ENCODE results near the gene PPIL1.

Gene PPIL1

GRCh38 chr6:36850021-36850420 lies 24.6 kb downstream of the PPIL1 start:
- no peak overlapping the region for H3K4me3 Mint-ChIP-seq

DNA sequence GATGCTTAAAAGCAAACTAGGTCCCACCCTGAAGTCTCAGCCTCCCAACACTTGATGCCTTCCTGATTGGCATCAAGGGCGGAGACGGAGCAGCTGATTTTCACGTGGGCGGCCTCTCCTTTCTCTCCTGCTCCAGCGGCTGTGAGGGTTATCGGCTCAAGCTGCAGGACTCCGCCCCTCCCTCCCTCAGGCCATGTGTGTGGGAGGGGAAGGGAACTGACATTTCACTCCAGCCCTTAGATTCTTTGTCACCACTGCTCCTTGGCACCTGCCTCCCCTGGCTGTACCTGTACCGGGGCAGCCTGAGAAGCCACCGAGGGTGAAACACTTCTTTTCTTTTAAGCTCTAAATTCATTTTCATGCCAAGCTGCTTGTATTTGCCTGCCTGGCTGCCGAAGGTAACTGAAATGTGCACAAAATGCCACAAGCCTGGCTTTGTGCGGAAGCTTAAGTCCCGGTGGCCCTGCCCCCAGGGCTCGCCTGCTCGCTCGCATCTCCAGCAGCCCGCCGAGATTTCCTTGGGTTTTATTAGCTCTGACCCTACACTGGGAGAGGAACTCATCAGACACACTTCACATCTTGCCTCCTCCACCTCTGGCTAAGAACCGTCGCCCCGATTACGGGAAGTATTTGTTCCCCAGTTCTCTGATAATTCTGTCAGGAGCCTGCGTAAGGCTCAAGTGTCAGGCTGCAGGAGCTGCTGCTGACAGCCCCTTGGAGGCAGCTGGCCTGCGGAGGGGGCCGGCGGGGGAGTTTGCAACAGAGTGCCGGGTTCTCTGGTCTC lies 25.8 kb downstream of the PPIL1 start:
- peaks cover 4% of the 10 kb centered on the region for H3K36me3 Mint-ChIP-seq (ENCODE audit: low read depth)
- H3K27me3 Mint-ChIP-seq (ENCODE audit: low read depth), result peaks cover 26% of the 10 kb centered on the region
- H3K9me3 Mint-ChIP-seq, result no peaks in the 10 kb centered on the region

More at GRCh38 chr6:36850021-36850420, 24.6 kb downstream of the PPIL1 start:
- Mint-ChIP-seq H3K9me3 (no peaks in the 10 kb centered on the region), H3K4me1 (peaks cover 72% of the 10 kb centered on the region), H3K27me3 (ENCODE audit: low read depth) (peaks cover 18% of the 10 kb centered on the region), H3K36me3 (ENCODE audit: low read depth) (peaks cover 13% of the 10 kb centered on the region), H3K27ac (peak overlapping the region in 2 of 3 experiments; percentile 25 to 33)
- TF ChIP-seq, protein P1, sequence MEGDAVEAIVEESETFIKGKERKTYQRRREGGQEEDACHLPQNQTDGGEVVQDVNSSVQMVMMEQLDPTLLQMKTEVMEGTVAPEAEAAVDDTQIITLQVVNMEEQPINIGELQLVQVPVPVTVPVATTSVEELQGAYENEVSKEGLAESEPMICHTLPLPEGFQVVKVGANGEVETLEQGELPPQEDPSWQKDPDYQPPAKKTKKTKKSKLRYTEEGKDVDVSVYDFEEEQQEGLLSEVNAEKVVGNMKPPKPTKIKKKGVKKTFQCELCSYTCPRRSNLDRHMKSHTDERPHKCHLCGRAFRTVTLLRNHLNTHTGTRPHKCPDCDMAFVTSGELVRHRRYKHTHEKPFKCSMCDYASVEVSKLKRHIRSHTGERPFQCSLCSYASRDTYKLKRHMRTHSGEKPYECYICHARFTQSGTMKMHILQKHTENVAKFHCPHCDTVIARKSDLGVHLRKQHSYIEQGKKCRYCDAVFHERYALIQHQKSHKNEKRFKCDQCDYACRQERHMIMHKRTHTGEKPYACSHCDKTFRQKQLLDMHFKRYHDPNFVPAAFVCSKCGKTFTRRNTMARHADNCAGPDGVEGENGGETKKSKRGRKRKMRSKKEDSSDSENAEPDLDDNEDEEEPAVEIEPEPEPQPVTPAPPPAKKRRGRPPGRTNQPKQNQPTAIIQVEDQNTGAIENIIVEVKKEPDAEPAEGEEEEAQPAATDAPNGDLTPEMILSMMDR (IDR thresholded peaks at IDR 0.05; ENCODE audit: unreplicated experiment in 3 of 3), result no peak

GRCh38 chr6:36847991-36848390 lies 26.6 kb downstream of the PPIL1 start:
- Mint-ChIP-seq H3K27ac (peak overlapping the region in 2 of 3 experiments; percentile 25 to 85), H3K27me3 (ENCODE audit: low read depth) (peaks cover 26% of the 10 kb centered on the region), H3K36me3 (ENCODE audit: low read depth) (peaks cover 1% of the 10 kb centered on the region), H3K4me3 (no peak overlapping the region), H3K9me3 (no peaks in the 10 kb centered on the region), H3K4me1 (peaks cover 67% of the 10 kb centered on the region)
- TF ChIP-seq, protein P1 (IDR thresholded peaks at IDR 0.05; ENCODE audit: unreplicated experiment in 3 of 3), result no peak

More for the DNA sequence above, 25.8 kb downstream of the PPIL1 start:
- Mint-ChIP-seq H3K4me3 (peak overlapping the region; percentile 23 to 71 (median 61)), H3K27ac (peak overlapping the region; percentile 25 to 85 (median 29)), H3K4me1 (peaks cover 72% of the 10 kb centered on the region)
- TF ChIP-seq, protein P1 (IDR thresholded peaks at IDR 0.05; ENCODE audit: unreplicated experiment in 3 of 3), result no peak

DNA sequence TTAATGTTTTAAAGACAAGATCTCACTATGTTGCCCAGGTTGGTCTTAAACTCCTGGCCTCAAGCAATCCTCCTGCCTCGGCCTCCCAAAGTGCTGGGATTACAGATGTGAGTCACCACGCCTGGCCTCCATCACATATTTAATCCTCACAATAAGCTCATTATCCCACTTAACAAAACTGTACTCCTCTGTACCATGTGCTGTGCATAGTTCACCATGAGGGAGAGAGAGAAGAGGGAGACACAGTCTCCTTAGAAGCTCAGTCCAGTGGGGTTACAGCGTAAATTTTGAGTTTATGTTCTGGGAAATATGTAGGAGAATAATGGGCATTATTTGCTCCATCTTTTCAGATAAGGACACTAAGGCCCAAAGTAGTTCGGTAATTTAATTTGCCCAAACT lies 27.5 kb downstream of the PPIL1 start:
- Mint-ChIP-seq H3K4me3 (no peak overlapping the region), H3K36me3 (ENCODE audit: low read depth) (no peaks in the 10 kb centered on the region), H3K9me3 (no peaks in the 10 kb centered on the region), H3K4me1 (peaks cover 60% of the 10 kb centered on the region), H3K27me3 (ENCODE audit: low read depth) (peaks cover 26% of the 10 kb centered on the region), H3K27ac (no peak overlapping the region)
- TF ChIP-seq, protein P1 (IDR thresholded peaks at IDR 0.05; ENCODE audit: unreplicated experiment in 3 of 3), result no peak

DNA sequence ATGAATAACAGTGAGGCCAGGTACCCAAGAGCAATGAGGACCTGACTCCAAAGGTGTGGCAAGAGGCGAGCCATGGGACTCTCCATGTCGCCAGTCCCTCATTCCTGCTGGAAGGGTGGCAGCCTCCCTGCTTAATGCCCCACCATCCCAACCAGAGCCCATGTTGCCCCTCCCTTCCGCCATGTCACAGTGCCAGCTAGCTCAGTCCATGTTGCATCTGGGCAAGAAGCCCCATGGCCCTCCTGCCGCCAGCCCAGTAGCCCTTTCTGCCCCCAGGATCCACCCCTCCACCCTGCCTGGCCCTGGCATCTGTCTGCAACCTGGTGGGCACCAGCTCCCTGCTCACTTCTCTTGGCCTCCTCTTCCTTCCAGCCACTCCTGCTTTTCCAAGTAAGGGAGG lies 29.4 kb downstream of the PPIL1 start:
- Mint-ChIP-seq H3K4me1 (peaks cover 54% of the 10 kb centered on the region), H3K9me3 (no peaks in the 10 kb centered on the region)

More for the DNA sequence above, 29.4 kb downstream of the PPIL1 start:
- Mint-ChIP-seq H3K36me3 (ENCODE audit: low read depth) (no peaks in the 10 kb centered on the region), H3K27ac (no peak overlapping the region), H3K4me3 (no peak overlapping the region), H3K27me3 (ENCODE audit: low read depth) (peaks cover 34% of the 10 kb centered on the region)
- TF ChIP-seq, protein P1 (IDR thresholded peaks at IDR 0.05; ENCODE audit: unreplicated experiment in 3 of 3), result no peak

Measured in nephron (organoid).